WTC11 (cell line): Measurements from ENCODE around the gene TMEM178B.

Experiments
- CTCF ChIP-seq: fragments of 200-600 bp; IDR thresholded peaks from 2 replicates; pipeline ENCODE4 v1.8.0; 2022; ENCODE audit warnings: antibody characterized with exemption
- IRF1 ChIP-seq: sonication (generic); formaldehyde crosslinking; IDR thresholded peaks from 2 replicates; pipeline ENCODE4 v1.8.0; 2023; ENCODE audit warnings: missing genetic modification reagents
- MAX ChIP-seq: sonication (generic); formaldehyde crosslinking; IDR thresholded peaks from 2 replicates; pipeline ENCODE4 v1.8.0; 2022; ENCODE audit warnings: mild to moderate bottlenecking, missing genetic modification reagents
- RELA ChIP-seq: sonication (generic); formaldehyde crosslinking; IDR thresholded peaks from 2 replicates; pipeline ENCODE4 v1.8.1; 2022; ENCODE audit warnings: missing genetic modification reagents, mild to moderate bottlenecking, borderline replicate concordance
- TEAD4 ChIP-seq: sonication (generic); formaldehyde crosslinking; IDR thresholded peaks from 2 replicates; pipeline ENCODE4 v1.8.0; 2022; ENCODE audit warnings: mild to moderate bottlenecking, missing genetic modification reagents
- ZNF232 ChIP-seq: sonication (generic); formaldehyde crosslinking; IDR thresholded peaks from 2 replicates; pipeline ENCODE4 v1.8.0; 2022; ENCODE audit warnings: mild to moderate bottlenecking, missing genetic modification reagents

GRCh38 chr7:141238596-141239243 lies 164.9 kb downstream of the TMEM178B start:
- TF ChIP-seq CTCF = no peak
- TF ChIP-seq IRF1 (CRISPR knock-in tag) = no peak
- no peak for TF ChIP-seq MAX (CRISPR knock-in tag)
- no peak for TF ChIP-seq TEAD4 (CRISPR knock-in tag)
- TF ChIP-seq RELA = no peak
- no peak for TF ChIP-seq ZNF232 (CRISPR knock-in tag)
